ENCODE data around the gene TP63.

GRCh38 chr3:189702066-189702646 is 71.0 kb downstream of the TP63 start:
- TF ChIP-seq ZNF274 (IDR thresholded peaks at IDR 0.05; ENCODE audit: low read depth, low read length) (no peak), SUZ12 (IDR thresholded peaks at IDR 0.05; ENCODE audit: extremely low read depth, insufficient read depth, insufficient read length) (no peak)
